Stomach (tissue), 9 donors: ENCODE data around the gene SH2B2. TPM values are rescaled to one million over a fixed set of nuclear protein-coding genes. Genes with fewer than 3 reads are reported as not detected.

Source experiments
- DNase-seq, 2 donors: peaks; one replicate each; pipeline versions ENCODE4 v3.0.0 to v3.0.0-alpha.2; 2013 to 2019
- H3K27ac ChIP-seq, 5 donors: fragments of 200-600 bp in 4 of 5; sonication (generic) in 4 of 5; one replicate each; pipeline ENCODE4 v1.5.1; 2013 to 2019; ENCODE audit warnings: mild to moderate bottlenecking in 1 of 5, moderate library complexity in 1 of 5
- H3K27me3 ChIP-seq, 3 donors: fragments of 200-600 bp; sonication (generic); one replicate each; pipeline ENCODE4 v1.5.1; 2017 to 2019; ENCODE audit warnings: mixed run types in 1 of 3
- H3K36me3 ChIP-seq, 4 donors: fragments of 200-600 bp; sonication (generic); 1 replicate in 3 of 4; 2 replicates in 1 of 4; pipeline ENCODE4 v1.5.1; 2016 to 2019
- H3K4me1 ChIP-seq, 4 donors: fragments of 200-600 bp; sonication (generic); one replicate each; pipeline ENCODE4 v1.5.1; 2016 to 2019
- H3K4me3 ChIP-seq, 4 donors: fragments of 200-600 bp; sonication (generic) in 3 of 4; one replicate each; pipeline ENCODE4 v1.5.1; 2016 to 2019; ENCODE audit warnings: mild to moderate bottlenecking in 1 of 4
- H3K9me3 ChIP-seq, 4 donors: fragments of 200-600 bp; sonication (generic); one replicate each; pipeline ENCODE4 v1.5.1; 2016 to 2019
- CTCF ChIP-seq, 7 experiments: fragments of 450-650 bp in 4 of 7; fragments of 200-600 bp in 3 of 7; sonication (generic) in 3 of 7; IDR thresholded peaks; one replicate each; pipeline ENCODE4 v1.5.1; 2016 to 2019; ENCODE audit warnings: antibody characterized with exemption in 7 of 7, control low read depth in 2 of 7, mild to moderate bottlenecking in 1 of 7
- EP300 ChIP-seq: sonication (generic); formaldehyde crosslinking; IDR thresholded peaks from one replicate; pipeline ENCODE4 v1.6.1; 2017; ENCODE audit warnings: antibody characterized with exemption
- POLR2A ChIP-seq, 4 donors: fragments of 450-650 bp; IDR thresholded peaks; one replicate each; pipeline ENCODE4 v1.6.1; 2016; ENCODE audit warnings: antibody characterized with exemption in 4 of 4, control low read depth in 2 of 4, mild to moderate bottlenecking in 1 of 4, moderate library complexity in 1 of 4
- POLR2AphosphoS5 ChIP-seq, 3 donors: sonication (generic); formaldehyde crosslinking; IDR thresholded peaks; one replicate each; pipeline ENCODE4 v1.6.1; 2016; ENCODE audit warnings: antibody characterized with exemption in 3 of 3
- WGBS, 5 donors: extraction: QIAGEN DNeasy Blood & Tissue Kit in 3 of 5; methylation state at CpG; one replicate each; pipeline versions ENCODE4 v1.1.5 to v1.1.7; 2013 to 2018; 5-methylcytosine and 5-hydroxymethylcytosine counted together
- intact Hi-C: fragments of 100-400 bp; cut with DNase I; formaldehyde crosslinking; loops from one replicate; pipeline ENCODE4 v1.15.1; 2023; ENCODE audit warnings: low total_unique reads
- polyA plus RNA-seq, 3 donors: library from polyadenylated mRNA; stranded (reverse); fragments of 200-250 nt; gene quantifications; one replicate each; pipeline ENCODE4 v1.2.3, GENCODE V29; 2013
- total RNA-seq, 5 donors: library from RNA; depleted of rRNA; stranded (reverse); fragments of >200 nt; gene quantifications; one replicate each; pipeline versions ENCODE4 v1.1.0 to v1.2.3, GENCODE V29; 2014 to 2016
- donor health status: healthy with polysubstance abuse.
- donor health status: Bipolar disorder and iron deficiency.
- donor health status: healthy.

The SH2B2 gene
- total and polyA plus RNA-seq, 8 donors, result 0.37 to 11.1 (median 2.7) TPM; not detected in 1

- TF ChIP-seq POLR2A (IDR thresholded peaks at IDR 0.05) (no peak), CTCF (IDR thresholded peaks at IDR 0.05) (no peak), EP300 (no peak), POLR2AphosphoS5 (IDR thresholded peaks at IDR 0.05) (no peak)
- Histone ChIP-seq H3K27me3 (peaks cover 0 to 41% (median 0%) of the 10 kb centered on the region in 3 donors), H3K4me1 (peaks cover 0 to 8% (median 6%) of the 10 kb centered on the region in 4 donors), H3K4me3 (no peak overlapping the region), H3K9me3 (no peaks in the 10 kb centered on the region), H3K36me3 (peaks cover 0 to 8% (median 3%) of the 10 kb centered on the region in 4 donors), H3K27ac (no peak overlapping the region)
- WGBS, 5 donors, result 93 to 95% (median 94%) methylated on average over 14 of the region's 14 CpGs
- intact Hi-C loops, result no loop called here
- DNase-seq, result no peak
These were observed 33.5 kb downstream of the SH2B2 start for GRCh38 chr7:102320181-102320580.

GRCh38 chr7:102320601-102321350, 34.1 kb downstream of the SH2B2 start:
- H3K4me1 ChIP-seq, result peaks cover 0 to 8% (median 6%) of the 10 kb centered on the region in 4 donors
- TF ChIP-seq POLR2A (IDR thresholded peaks at IDR 0.05) (no peak), EP300 (no peak), POLR2AphosphoS5 (IDR thresholded peaks at IDR 0.05) (no peak), CTCF (IDR thresholded peaks at IDR 0.05) (no peak)
- peak overlapping the region in 2 of 4 donors; percentile 10 to 19 for H3K4me3 ChIP-seq
- H3K27ac ChIP-seq, result no peak overlapping the region
- DNase-seq, result no peak
- peaks cover 0 to 47% (median 0%) of the 10 kb centered on the region in 3 donors for H3K27me3 ChIP-seq
- WGBS, 5 donors, result 71 to 92% (median 77%) methylated on average over 25 to 37 of the region's 37 CpGs
- H3K36me3 ChIP-seq, result peaks cover 0 to 6% (median 3%) of the 10 kb centered on the region in 4 donors
- intact Hi-C loops, result no loop called here
- no peaks in the 10 kb centered on the region for H3K9me3 ChIP-seq

GRCh38 chr7:102321351-102322201, 34.9 kb downstream of the SH2B2 start:
- Histone ChIP-seq H3K27ac (peak overlapping the region in 2 of 5 donors; percentile 43 to 56), H3K9me3 (no peaks in the 10 kb centered on the region), H3K4me1 (peaks cover 0 to 8% (median 6%) of the 10 kb centered on the region in 4 donors), H3K4me3 (peak overlapping the region in 2 of 4 donors; percentile 10 to 19), H3K27me3 (peaks cover 0 to 53% (median 0%) of the 10 kb centered on the region in 3 donors), H3K36me3 (peaks cover 0 to 6% (median 3%) of the 10 kb centered on the region in 4 donors)
- TF ChIP-seq EP300 (no peak), POLR2AphosphoS5 (IDR thresholded peaks at IDR 0.05) (no peak), CTCF (IDR thresholded peaks at IDR 0.05) (no peak), POLR2A (IDR thresholded peaks at IDR 0.05) (no peak)
- DNase-seq, result peak in 1 of 2 donors; percentile 78
- intact Hi-C loops, result no loop called here
- 25 to 70% (median 33%) methylated on average over 19 to 73 of the region's 73 CpGs for WGBS, 5 donors

- no peak for TF ChIP-seq CTCF (IDR thresholded peaks at IDR 0.05)
- no peak for TF ChIP-seq POLR2AphosphoS5 (IDR thresholded peaks at IDR 0.05)
- TF ChIP-seq POLR2A (IDR thresholded peaks at IDR 0.05), result no peak
- TF ChIP-seq EP300, result no peak
- Histone ChIP-seq H3K4me3 (no peak overlapping the region), H3K36me3 (peaks cover 0 to 4% (median 2%) of the 10 kb centered on the region in 4 donors), H3K27me3 (peaks cover 0 to 57% (median 0%) of the 10 kb centered on the region in 3 donors), H3K9me3 (no peaks in the 10 kb centered on the region), H3K4me1 (peaks cover 0 to 8% (median 6%) of the 10 kb centered on the region in 4 donors), H3K27ac (no peak overlapping the region)
- WGBS, 5 donors, result 72 to 84% (median 83%) methylated on average over 4 to 8 of the region's 8 CpGs
- intact Hi-C loops, result no loop called here
- no peak for DNase-seq
These were observed 35.6 kb downstream of the SH2B2 start for GRCh38 chr7:102322202-102322715.
